CD4-positive, alpha-beta T cell treated with Interleukin-6 at 100 ng/mL for 8 hours (primary cell): Measurements from ENCODE around the gene ICA1.
"Not testable (repeated sequence)": the region's sequence is repeated elsewhere in the genome, so short reads cannot be mapped to it uniquely, and the experiment has no call there.

ENCODE experiments used
- DNase-seq: peaks from one replicate; pipeline ENCODE4 v3.0.0-alpha.2; 2020; ENCODE audit warnings: mixed read lengths, low spot score

ICA1 gene

GRCh38 chr7:8261711-8262695, at the start of gene ICA1:
TSS of gene ICA1 (minus strand) at chr7:8262167. CDS start at chr7:8235926, 26,241 bp downstream.
- DNase-seq, result no peak

- DNase-seq, result no peak
Observed at GRCh38 chr7:8310876-8311275, 48.9 kb upstream of the ICA1 start.

- DNase-seq, result no peak
Observed at GRCh38 chr7:8305625-8306388, 43.8 kb upstream of the ICA1 start.

- no peak for DNase-seq
Observed at GRCh38 chr7:8305104-8305503, 43.1 kb upstream of the ICA1 start.

GRCh38 chr7:8303904-8304528, 42.0 kb upstream of the ICA1 start:
- no peak for DNase-seq

- not testable (repeated sequence) for DNase-seq
Observed at GRCh38 chr7:8297023-8297422, 35.1 kb upstream of the ICA1 start.

- no peak for DNase-seq
Observed at GRCh38 chr7:8296362-8296659, 34.3 kb upstream of the ICA1 start.

- peak; percentile 52 for DNase-seq
Observed at GRCh38 chr7:8295638-8296361, 33.8 kb upstream of the ICA1 start.

- no peak for DNase-seq
Observed at GRCh38 chr7:8291397-8292141, 29.6 kb upstream of the ICA1 start.

- DNase-seq, result no peak
Observed at GRCh38 chr7:8290645-8291308, 28.8 kb upstream of the ICA1 start.

GRCh38 chr7:8286118-8286517, 24.2 kb upstream of the ICA1 start:
- no peak for DNase-seq

- no peak for DNase-seq
Observed at GRCh38 chr7:8285155-8285554, 23.2 kb upstream of the ICA1 start.

- DNase-seq, result no peak
Observed at GRCh38 chr7:8284606-8285005, 22.6 kb upstream of the ICA1 start.

GRCh38 chr7:8283968-8284367, 22.0 kb upstream of the ICA1 start:
- DNase-seq, result no peak

- no peak for DNase-seq
Observed at GRCh38 chr7:8282871-8283270, 20.9 kb upstream of the ICA1 start.

- no peak for DNase-seq
Observed at GRCh38 chr7:8282162-8282561, 20.2 kb upstream of the ICA1 start.

- DNase-seq, result no peak
Observed at GRCh38 chr7:8278183-8278582, 16.2 kb upstream of the ICA1 start.

- DNase-seq, result no peak
Observed at GRCh38 chr7:8277394-8277982, 15.5 kb upstream of the ICA1 start.

- DNase-seq, result no peak
Observed at GRCh38 chr7:8274589-8274988, 12.6 kb upstream of the ICA1 start.

- no peak for DNase-seq
Observed at GRCh38 chr7:8271960-8272359, 10.0 kb upstream of the ICA1 start.
